ENCODE results near the gene THADA. TPM values are rescaled to one million over a fixed set of nuclear protein-coding genes. Genes with fewer than 3 reads are reported as not detected.

THADA gene
- total and polyA plus RNA-seq, 2 donors (not counting 1 experiment from before 2014, with no cell fraction given) = 9.2 to 36.2 TPM

DNA sequence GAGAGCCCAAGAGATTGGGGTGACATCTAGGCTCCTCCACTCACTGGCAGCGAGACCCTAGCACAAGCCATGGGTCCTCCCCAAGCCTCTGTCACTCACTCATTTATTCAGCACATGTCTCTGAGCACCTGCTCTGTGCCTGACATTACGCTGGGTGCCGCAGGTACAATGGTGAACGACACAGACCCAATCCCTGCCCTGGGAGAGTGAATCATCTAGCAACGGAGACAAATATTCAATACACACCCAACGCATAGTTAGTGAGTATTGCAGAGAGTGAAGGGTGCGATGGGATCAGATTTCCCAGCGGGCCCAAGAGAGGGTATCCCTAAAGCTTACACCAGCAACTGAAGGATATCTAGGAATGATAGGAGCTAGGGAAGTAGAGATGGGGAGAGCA, 414.9 kb downstream of the THADA start:
- Histone ChIP-seq H2AFZ (ENCODE audit: low read length) (no peak overlapping the region), H3K27ac (ENCODE audit: insufficient read depth, low read length) (no peak overlapping the region), H3K4me1 (ENCODE audit: control insufficient read depth, extremely low read depth, insufficient read depth, low read length) (peaks cover 6% of the 10 kb centered on the region), H3K4me2 (ENCODE audit: extremely low read depth, insufficient read depth, low read length) (no peak overlapping the region), H4K20me1 (ENCODE audit: control insufficient read depth, extremely low read depth, insufficient read depth, low read length) (no peaks in the 10 kb centered on the region), H3K4me3 (replicated peaks in 1 of 4; ENCODE audit: control extremely low read depth in 1 of 4, insufficient read depth in 1 of 4, low read depth in 3 of 4, low read length in 4 of 4) (no peak overlapping the region), H3K9ac (ENCODE audit: insufficient read depth, low read length) (no peak overlapping the region), H3K79me2 (ENCODE audit: control insufficient read depth, insufficient read depth, low read length) (no peaks in the 10 kb centered on the region), H3K9me3 (ENCODE audit: control insufficient read depth, insufficient read depth, low read depth, low read length) (no peaks in the 10 kb centered on the region), H3K36me3 (ENCODE audit: control insufficient read depth, insufficient read depth, low read length) (no peaks in the 10 kb centered on the region), H3K27me3 (ENCODE audit: control insufficient read depth, insufficient read depth, low read length) (no peaks in the 10 kb centered on the region)
- TF ChIP-seq EZH2 (IDR thresholded peaks at IDR 0.05; ENCODE audit: low read length, missing control alignments) = no peak
- TF ChIP-seq, protein P1, sequence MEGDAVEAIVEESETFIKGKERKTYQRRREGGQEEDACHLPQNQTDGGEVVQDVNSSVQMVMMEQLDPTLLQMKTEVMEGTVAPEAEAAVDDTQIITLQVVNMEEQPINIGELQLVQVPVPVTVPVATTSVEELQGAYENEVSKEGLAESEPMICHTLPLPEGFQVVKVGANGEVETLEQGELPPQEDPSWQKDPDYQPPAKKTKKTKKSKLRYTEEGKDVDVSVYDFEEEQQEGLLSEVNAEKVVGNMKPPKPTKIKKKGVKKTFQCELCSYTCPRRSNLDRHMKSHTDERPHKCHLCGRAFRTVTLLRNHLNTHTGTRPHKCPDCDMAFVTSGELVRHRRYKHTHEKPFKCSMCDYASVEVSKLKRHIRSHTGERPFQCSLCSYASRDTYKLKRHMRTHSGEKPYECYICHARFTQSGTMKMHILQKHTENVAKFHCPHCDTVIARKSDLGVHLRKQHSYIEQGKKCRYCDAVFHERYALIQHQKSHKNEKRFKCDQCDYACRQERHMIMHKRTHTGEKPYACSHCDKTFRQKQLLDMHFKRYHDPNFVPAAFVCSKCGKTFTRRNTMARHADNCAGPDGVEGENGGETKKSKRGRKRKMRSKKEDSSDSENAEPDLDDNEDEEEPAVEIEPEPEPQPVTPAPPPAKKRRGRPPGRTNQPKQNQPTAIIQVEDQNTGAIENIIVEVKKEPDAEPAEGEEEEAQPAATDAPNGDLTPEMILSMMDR (conservative IDR thresholded peaks at IDR 0.05 in 1 of 2, IDR thresholded peaks at IDR 0.05 in 1 of 2; ENCODE audit: low read depth in 1 of 2, low read length in 2 of 2) = no peak
- no peak for DNase-seq (ENCODE audit: low read depth in 2 of 2)

Other genes with a start within 250 kb of the THADA start
- gene PLEKHH2, start 41.2 kb upstream of the THADA start, total RNA-seq = 14.0 and 15.9 TPM in 2 replicates
- gene PLEKHH2, start 41.2 kb upstream of the THADA start, polyA plus RNA-seq = 4.3 and 6.9 TPM in 2 replicates
- gene C1GALT1C1L, start 80.4 kb upstream of the THADA start, total RNA-seq = 0.33 and 0.51 TPM in 2 replicates
- gene C1GALT1C1L, start 80.4 kb upstream of the THADA start, polyA plus RNA-seq = 0.82 and 1.9 TPM in 2 replicates
- gene DYNC2LI1, start 178.0 kb upstream of the THADA start, total RNA-seq = 24.4 and 28.0 TPM in 2 replicates
- 14.7 and 23.6 TPM in 2 replicates for gene DYNC2LI1, start 178.0 kb upstream of the THADA start, polyA plus RNA-seq
- gene ABCG5, start 242.8 kb upstream of the THADA start, total RNA-seq = not detected in 2 replicates
- gene ABCG5, start 242.8 kb upstream of the THADA start, polyA plus RNA-seq = not detected in 2 replicates
- not detected in 2 replicates for gene ABCG8, start 242.9 kb upstream of the THADA start, total RNA-seq
- gene ABCG8, start 242.9 kb upstream of the THADA start, polyA plus RNA-seq = not detected in 2 replicates